Stimulated activated CD4-positive, alpha-beta T cell treated with anti-CD3 and anti-CD28 coated beads, Interleukin-4, amount 100 ng/mL, for 24 hours (primary cell): ENCODE measurements around the gene KCTD15.

Experiments used
- DNase-seq: peaks from one replicate; pipeline ENCODE4 v3.0.0-alpha.2; 2020

Gene KCTD15, protein sequence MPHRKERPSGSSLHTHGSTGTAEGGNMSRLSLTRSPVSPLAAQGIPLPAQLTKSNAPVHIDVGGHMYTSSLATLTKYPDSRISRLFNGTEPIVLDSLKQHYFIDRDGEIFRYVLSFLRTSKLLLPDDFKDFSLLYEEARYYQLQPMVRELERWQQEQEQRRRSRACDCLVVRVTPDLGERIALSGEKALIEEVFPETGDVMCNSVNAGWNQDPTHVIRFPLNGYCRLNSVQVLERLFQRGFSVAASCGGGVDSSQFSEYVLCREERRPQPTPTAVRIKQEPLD

GRCh38 chr19:33796164-33796875, at the start of gene KCTD15:
Gene KCTD15, plus strand, starts transcription at chr19:33796870. Its CDS starts 3,585 bp downstream, at chr19:33800455.
- DNase-seq = peak; percentile 25

- no peak for DNase-seq
These were observed 49.4 kb upstream of the KCTD15 start for GRCh38 chr19:33747273-33747672.

DNA sequence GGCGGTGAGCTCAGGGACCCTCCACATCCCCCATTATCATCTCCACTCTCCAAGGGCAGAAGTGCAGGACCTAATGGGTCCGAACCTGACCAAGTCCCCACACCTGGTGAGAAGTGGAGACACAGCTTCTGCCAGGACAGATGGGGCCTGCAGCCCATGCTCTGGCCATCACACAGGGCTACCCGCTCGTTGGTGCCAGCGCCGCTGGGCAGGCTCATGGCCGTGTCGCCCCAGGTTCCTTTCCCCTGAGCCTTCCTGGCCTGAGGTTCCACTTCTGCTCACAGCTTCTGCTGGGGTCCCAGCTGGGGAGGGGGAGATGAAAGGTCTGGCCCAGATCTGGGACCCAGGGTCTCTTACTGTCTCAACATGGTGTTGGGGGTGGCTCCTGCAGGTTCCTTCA, 48.4 kb upstream of the KCTD15 start:
- no peak for DNase-seq

GRCh38 chr19:33749016-33749415, 47.7 kb upstream of the KCTD15 start:
- DNase-seq = no peak

GRCh38 chr19:33749619-33750175, 47.0 kb upstream of the KCTD15 start:
- no peak for DNase-seq

- DNase-seq = no peak
These were observed 45.9 kb upstream of the KCTD15 start for GRCh38 chr19:33750587-33751435.

DNA sequence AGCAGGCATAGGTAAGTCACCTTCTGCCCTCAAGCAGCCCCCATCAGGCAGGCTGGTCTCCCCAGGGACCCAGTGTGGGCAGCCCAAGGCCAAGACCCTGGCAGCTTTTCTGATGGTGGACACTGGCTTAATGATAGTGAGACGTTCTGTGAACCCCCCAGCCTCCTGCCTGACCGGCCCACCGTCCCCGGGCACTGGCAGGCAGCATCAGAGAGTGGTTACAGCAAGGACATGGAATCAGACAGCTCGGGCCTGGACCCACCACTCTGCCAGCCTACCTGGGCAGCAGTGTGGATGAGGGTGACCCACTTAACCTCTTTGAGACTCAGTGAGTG, 45.3 kb upstream of the KCTD15 start:
- no peak for DNase-seq

DNA sequence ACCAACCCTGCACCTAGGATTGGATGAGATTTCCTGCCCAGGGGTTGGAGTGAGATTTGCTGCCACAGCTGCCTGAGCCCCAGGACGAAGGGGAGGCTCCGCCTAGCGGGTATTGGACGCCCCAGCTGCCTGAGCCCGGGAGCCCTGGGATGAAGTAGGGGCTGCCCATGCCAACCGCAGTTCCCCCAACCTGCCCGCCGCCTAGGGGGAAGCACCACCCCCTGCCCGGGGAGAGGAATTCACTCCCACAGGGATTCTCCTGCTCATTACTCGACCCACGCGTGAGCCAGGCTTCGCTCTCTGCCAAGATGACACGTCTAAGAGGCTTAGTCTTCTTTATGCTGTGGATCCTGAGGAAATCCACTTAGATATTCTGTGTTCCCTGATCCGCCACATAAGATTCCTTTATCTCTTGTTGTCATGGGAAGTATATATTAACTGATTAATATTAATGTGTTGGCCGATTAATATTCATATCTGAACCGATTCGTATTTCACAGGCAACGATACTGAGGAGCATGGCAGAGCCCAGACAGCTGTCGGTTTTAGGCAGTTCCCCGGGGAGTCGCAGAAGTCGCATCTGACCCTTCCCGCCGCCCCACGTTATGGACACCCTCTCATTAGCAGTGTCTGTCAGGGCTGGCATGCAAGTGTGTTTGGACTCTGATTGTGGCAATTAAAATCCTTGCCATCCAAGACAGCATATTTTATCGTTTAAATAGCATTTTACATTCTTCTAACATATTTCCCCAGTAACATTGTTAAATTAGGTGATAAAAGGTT, 44.5 kb upstream of the KCTD15 start:
- no peak for DNase-seq

DNA sequence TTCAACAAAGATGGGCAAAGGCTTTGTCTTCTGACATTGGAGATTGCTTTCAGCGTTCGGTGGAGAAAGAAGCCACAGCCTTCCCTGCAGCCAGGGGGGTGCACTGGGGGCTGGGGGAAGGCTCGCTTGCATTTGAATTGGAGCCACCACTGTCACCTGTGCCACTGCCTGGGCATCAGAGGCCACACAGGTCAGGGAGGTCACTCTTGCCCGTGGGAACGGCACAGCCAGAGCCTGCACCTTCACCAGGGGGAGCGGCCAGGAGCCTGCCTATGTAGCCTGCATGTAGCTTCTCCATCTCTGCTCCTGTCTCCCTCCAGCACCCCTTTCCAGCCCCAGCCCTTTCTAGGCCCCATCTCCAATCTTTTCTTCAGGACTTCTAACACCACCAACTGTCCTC, 43.7 kb upstream of the KCTD15 start:
- no peak for DNase-seq

GRCh38 chr19:33754361-33754760, 42.3 kb upstream of the KCTD15 start:
- no peak for DNase-seq

- no peak for DNase-seq
These were observed 41.3 kb upstream of the KCTD15 start for GRCh38 chr19:33755099-33756035.

GRCh38 chr19:33756177-33756576, 40.5 kb upstream of the KCTD15 start:
- no peak for DNase-seq

GRCh38 chr19:33758541-33759013, 38.1 kb upstream of the KCTD15 start:
- DNase-seq = no peak

GRCh38 chr19:33759356-33759755, 37.3 kb upstream of the KCTD15 start:
- DNase-seq = no peak

DNA sequence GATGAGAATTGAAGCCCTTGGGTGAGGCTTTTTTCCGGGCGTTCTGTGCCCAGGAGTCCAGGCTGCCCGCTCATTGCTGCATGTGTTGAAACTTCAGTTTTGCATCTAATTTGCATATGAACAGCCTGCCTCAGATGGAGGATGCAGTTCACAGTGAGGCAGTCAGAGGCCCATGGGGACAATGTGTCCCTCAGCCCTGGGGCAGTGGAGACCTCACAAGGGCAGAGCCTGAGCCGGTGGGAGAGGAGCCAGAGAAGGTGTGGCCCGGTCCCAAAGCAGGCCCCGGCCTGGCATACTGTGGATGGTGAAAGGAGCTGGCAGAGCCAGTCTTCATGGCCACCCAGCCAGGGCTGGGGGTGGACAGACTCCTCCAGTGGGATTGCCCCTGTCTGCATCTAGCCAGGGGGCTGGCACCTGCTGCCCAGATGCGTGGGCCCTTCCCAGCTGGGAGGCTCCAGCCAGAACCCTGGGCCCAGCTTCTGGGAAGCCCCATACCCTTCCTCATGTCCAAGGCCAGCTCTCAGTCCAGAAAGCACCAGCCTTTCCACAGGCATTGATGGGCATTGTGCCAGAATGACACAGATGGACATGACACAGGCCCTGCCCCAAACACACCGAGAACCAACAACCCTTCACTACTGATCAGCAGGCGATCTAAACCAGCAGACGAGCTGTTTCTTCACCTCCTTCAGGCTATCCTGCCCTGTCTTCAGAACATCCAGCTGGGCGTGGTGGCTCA, 32.9 kb upstream of the KCTD15 start:
- no peak for DNase-seq

DNA sequence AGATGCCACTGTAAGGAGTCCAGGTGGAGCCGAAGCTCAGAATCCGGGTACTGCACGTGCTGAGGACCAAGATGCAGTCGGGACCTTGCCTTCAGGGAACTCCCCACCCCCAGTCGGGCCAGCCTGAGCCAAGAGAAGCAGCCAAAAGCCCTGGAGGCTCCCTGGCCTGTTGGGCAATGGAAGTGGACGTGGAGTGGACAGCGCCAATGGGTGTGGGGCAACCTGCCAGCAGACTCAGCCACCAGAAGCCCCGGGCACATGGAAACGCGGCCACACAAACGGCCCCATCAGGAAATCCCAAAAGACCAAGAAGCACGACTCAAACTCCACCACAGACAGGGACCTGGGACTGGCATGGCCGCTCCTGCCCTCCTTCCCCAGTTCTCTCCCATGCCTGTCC, 30.0 kb upstream of the KCTD15 start:
- no peak for DNase-seq

DNA sequence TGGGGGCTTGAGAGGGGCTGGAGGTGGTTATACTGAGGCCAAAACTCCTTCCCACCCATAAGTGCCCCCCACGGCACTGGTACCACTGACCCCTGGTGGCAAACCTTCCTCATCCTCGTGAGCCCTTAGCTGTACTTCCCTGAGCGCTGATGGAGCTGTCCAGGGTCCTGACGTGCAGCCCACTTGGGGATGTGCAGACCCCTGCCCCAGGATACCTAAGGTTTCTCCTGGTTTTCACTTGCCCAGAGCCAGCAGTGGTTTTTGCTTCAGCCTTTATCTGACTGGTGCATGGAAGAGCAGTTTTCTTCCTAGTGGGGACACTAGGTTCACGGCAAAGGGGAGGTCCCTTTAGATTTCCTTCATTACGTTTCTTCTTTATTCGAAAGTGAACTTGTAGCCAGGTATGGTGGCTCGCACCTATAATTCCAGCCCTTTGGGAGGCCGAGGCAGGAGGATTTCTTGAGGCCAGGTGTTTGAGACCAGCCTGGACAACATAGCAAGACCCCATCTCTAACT, 28.7 kb upstream of the KCTD15 start:
- no peak for DNase-seq

DNA sequence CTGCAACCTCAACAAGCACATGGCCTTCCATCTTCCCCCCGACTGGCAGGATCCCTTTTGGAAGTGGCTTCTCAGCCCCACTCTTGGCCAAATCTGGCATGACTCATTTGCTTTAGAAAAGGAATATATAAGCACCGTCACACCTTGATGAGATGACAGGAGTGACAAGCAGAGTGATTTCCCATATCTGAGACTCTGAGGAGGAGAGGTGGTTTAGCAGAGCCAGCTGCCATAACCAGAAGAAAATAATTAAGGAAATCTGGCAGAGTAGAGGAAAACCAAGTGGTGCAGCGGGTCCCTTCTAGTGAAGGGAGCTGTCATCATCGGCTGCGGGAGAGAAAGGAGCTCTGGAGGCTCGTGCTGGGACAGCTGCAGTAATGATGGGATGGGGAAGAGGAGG, 27.5 kb upstream of the KCTD15 start:
- DNase-seq = no peak

DNA sequence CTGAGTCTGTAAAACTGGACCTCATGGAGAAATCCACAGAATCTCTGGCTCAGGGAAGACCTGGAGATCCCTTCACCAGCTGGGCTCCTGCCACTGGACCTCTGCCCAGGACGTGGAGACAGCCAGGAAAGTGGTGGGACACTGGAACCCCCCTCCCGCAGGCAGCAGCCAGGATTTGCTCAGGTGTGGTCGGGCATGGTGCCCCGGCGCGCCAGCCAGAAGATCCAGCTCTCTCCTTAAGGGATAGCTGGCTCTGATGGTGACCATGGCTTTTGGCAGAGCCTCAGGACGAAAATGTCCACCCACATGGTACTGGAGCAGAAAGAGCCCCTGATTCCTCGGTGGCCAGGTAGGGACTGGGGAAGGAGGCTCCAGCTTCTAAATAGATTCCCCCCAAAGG, 26.6 kb upstream of the KCTD15 start:
- no peak for DNase-seq

DNA sequence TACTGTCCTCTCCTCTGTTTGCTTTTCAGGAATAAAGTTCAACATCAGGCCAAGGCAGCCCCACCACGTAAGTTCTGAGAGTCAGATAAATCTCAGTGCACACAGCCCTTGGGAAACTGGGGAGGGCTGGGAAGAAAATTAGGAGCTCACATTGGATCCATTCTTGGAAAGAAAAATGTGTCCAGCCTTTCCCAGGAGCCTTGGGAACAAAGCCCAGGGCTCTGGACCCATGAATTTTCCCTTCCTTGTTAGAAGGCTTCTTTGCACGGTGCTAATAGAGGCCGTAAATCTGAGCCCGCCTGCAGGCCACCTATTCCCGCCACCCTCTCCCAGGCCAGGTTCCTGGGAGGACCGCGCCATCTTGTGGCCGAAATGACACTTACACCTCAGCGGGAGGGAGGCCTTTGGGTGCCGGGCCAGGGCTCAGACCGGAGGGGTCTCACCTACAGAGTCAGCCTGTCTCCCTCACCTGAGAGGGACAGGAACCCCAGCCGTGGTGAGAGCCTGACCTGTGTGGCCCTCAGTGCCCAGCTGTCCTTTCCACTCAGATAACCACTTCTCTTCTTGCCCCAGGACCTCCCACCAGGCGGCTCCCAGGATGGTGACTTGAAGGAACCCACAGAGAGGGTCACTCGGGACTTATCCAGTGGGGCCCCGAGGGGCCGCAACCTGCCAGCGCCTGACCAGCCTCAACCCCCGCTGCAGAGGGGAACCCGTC, 25.1 kb upstream of the KCTD15 start:
- DNase-seq = peak; percentile 74
